ENCODE data around the gene SLC6A6. TPM values are rescaled to one million over a fixed set of nuclear protein-coding genes. Genes with fewer than 3 reads are reported as not detected.

Gene SLC6A6
- total RNA-seq, 1 experiment from 2014 or later = 72.6 TPM

DNA sequence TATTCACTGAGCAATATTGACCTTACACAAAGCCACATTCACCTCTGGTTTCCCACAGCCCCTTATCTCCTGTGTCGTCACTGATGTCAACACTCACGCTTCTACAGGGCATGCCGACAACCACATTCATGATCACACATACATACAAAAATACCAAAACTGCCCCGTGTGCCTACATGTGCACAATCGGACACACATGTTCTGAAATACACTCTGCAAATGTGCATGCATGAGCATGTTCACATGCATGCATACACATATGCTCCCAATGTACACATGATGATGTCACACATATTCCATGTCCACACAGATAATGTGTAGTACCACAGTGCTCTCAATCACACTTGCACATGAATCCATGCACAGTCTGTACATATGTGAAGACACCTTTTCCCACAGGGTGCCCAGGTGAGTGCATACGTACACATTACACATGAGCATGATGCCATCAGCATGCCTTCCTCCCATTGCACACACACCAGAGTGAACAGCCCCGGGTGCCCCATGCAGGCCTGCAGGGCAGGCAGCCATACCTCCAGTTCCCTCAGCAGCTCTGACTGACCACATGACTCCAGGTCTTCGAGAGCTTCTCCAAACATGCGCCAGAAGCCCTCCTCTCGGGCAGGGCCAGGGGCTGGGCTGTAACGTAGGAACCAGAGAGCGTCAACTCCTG is 100.8 kb downstream of the SLC6A6 start:
- H2BK20ac ChIP-seq (ENCODE audit: low read depth, low read length, poor library complexity, severe bottlenecking) = no peak overlapping the region
- no peak overlapping the region for H2BK5ac ChIP-seq (ENCODE audit: insufficient read length, low read length)
- no peak overlapping the region for H4K5ac ChIP-seq (ENCODE audit: insufficient read length, low read depth, low read length)
- H3K9ac ChIP-seq (ENCODE audit: extremely low read depth, insufficient read length, low read length) = no peak overlapping the region
- no peaks in the 10 kb centered on the region for H3K79me1 ChIP-seq (ENCODE audit: insufficient read depth, low read depth, low read length, poor library complexity, severe bottlenecking)
- no peak overlapping the region for H3K14ac ChIP-seq (ENCODE audit: insufficient read depth, low read length)
- no peaks in the 10 kb centered on the region for H3K9me3 ChIP-seq (ENCODE audit: control insufficient read depth, low read depth, low read length)
- H4K20me1 ChIP-seq (ENCODE audit: control insufficient read depth, insufficient read depth, insufficient read length) = no peaks in the 10 kb centered on the region
- H3K23ac ChIP-seq (ENCODE audit: insufficient read length, low read depth, low read length) = no peak overlapping the region
- no peak overlapping the region for H3K4me2 ChIP-seq (ENCODE audit: insufficient read depth, insufficient read length, low read length)
- H3K79me2 ChIP-seq (ENCODE audit: insufficient read depth, low read length) = no peaks in the 10 kb centered on the region
- H3K4ac ChIP-seq (ENCODE audit: low read depth, low read length) = no peak overlapping the region
- H2BK12ac ChIP-seq (ENCODE audit: insufficient read length, low read depth, low read length) = no peak overlapping the region
- Mint-ChIP-seq H3K9me3 (peaks cover 12 to 18% of the 10 kb centered on the region in 2 experiments), H3K27me3 (ENCODE audit: low read depth) (peaks cover 23% of the 10 kb centered on the region), H3K36me3 (ENCODE audit: insufficient read depth in 1 of 3, low read depth in 3 of 3) (peaks cover 6 to 8% (median 8%) of the 10 kb centered on the region in 3 experiments; a peak in 6 of 7 replicates), H3K27ac (0 out of 7 replicates have a peak overlapping the region, but pooled peaks of 1 of the 3 experiments have one; percentile 44), H3K4me3 (no peak overlapping the region), H3K4me1 (no peaks in the 10 kb centered on the region)
- no peaks in the 10 kb centered on the region; the same call in 1 of the 2 replicates for H3K27me3 ChIP-seq (ENCODE audit: insufficient read depth, low read length)
- H3K23me2 ChIP-seq (ENCODE audit: insufficient read length, low read depth, low read length, poor library complexity, severe bottlenecking) = no peaks in the 10 kb centered on the region
- H3K27ac ChIP-seq (ENCODE audit: insufficient read length, low read depth, low read length) = no peak overlapping the region
- no peak overlapping the region for H4K91ac ChIP-seq (ENCODE audit: insufficient read length, low read depth, low read length)
- H2BK15ac ChIP-seq (ENCODE audit: low read depth, low read length) = no peak overlapping the region
- DNase-seq = no peak
- H2AK5ac ChIP-seq (ENCODE audit: insufficient read length, low read length) = no peak overlapping the region
- no peak overlapping the region for H3K18ac ChIP-seq (ENCODE audit: insufficient read length, low read depth, low read length)
- H3T11ph ChIP-seq (ENCODE audit: low read length) = no peak overlapping the region
- H2BK120ac ChIP-seq (ENCODE audit: low read depth, low read length, poor library complexity, severe bottlenecking) = no peak overlapping the region
- H3K56ac ChIP-seq (ENCODE audit: insufficient read length, low read depth, low read length) = no peak overlapping the region
- no peaks in the 10 kb centered on the region for H3K4me1 ChIP-seq (ENCODE audit: insufficient read depth, low read length)
- WGBS (ENCODE audit: extremely low coverage, insufficient read length, low lambda C conversion rate) = no CpG with 5 or more reads among the region's 12 CpGs
- TF ChIP-seq, protein P1, sequence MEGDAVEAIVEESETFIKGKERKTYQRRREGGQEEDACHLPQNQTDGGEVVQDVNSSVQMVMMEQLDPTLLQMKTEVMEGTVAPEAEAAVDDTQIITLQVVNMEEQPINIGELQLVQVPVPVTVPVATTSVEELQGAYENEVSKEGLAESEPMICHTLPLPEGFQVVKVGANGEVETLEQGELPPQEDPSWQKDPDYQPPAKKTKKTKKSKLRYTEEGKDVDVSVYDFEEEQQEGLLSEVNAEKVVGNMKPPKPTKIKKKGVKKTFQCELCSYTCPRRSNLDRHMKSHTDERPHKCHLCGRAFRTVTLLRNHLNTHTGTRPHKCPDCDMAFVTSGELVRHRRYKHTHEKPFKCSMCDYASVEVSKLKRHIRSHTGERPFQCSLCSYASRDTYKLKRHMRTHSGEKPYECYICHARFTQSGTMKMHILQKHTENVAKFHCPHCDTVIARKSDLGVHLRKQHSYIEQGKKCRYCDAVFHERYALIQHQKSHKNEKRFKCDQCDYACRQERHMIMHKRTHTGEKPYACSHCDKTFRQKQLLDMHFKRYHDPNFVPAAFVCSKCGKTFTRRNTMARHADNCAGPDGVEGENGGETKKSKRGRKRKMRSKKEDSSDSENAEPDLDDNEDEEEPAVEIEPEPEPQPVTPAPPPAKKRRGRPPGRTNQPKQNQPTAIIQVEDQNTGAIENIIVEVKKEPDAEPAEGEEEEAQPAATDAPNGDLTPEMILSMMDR (conservative IDR thresholded peaks at IDR 0.05) = no peak
- H4K8ac ChIP-seq (replicated peaks; ENCODE audit: insufficient read length, low read depth, low read length) = no peak overlapping the region
- no peak overlapping the region for H2AFZ ChIP-seq (ENCODE audit: low read length)

Data from H9 (cell line).